HG02798 (cell line): ENCODE data around the gene GNAO1.

Experiments
- ATAC-seq: cut with Tn5 transposase; IDR thresholded peaks from one replicate; pipeline ENCODE4 v1.9.1; 2021; ENCODE audit warnings: mild to moderate bottlenecking; ENCODE audit not compliant: unreplicated experiment, poor library complexity

GNAO1 gene

DNA sequence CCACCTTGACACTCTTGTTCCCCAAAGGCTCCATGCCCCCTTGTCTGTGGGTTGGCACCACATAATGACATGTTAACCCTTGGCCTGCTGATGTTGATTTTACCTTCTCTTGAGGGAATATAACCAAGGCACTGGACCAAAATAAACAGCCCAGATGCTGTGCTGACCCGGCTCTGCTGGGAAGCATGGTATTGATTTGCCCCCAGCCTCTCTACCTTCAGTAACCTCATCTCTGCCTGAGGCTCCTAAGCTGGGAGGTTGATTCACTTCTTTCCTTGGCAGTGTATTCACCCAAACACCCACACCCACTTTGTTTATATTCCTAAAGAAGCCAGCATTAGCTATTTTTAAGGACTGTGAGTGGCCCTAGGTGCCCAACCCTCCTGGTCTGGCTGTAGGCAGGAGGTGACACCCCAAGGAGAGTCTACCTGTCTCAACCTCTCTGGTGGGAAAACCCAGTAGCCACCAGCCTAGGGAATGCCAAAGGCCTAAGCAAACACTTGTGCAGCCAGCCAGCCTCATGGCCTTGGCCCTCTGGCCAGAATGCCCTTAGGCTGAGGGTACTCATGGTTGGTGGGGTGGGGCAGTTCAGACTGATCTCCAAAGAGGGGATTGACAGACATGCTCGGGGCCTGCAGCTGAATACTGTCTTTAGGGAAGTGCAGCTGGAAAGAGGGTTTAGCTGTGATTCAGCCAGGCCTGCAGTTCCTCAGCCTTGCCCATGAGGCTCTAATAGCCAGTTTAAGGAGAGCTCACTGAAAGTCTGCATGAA lies 42.7 kb downstream of the GNAO1 start:
- no peak for ATAC-seq

- no peak for ATAC-seq
Observed at GRCh38 chr16:56234737-56235136, 43.4 kb downstream of the GNAO1 start.

DNA sequence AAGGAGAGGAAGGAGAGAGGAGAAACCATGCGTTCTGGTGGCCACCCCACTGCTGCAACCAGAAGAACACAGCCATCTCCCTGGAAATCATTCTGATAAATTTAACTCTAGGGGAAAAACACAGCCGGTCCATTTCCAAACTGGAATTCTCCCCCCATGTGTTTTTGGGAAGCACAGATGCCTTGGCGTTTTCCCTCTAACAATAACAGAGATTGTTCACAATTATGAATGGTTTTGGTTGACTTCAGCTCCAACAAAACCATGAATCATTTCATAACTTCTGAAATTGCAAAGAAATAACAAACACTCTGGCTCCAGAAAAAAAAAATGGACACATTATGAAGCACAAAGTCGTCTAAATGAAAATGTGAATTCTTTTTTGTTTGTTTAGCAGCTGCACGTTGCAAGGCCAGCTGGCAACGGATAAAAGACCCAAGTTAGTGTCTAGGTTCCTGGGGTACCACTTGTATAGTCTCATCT lies 46.2 kb downstream of the GNAO1 start:
- ATAC-seq: no peak

DNA sequence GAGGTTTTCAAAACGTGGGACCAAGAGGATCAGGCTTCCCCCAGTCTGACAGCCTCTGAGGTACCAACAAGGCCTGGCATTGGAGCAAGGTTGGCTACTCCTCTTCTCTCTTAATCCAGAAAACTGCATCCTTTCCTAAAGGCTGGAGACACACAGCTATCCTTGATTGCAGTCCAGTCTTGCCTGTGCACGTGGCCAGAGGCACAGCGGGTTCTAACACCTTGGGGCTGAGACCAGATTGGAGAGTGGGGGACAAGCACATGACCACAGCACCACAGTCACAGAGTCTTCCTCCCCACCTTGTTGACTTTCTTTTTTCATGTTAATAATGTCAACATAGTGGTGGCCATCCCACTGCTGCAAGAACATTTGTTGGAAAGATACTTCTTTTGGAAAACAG lies 46.9 kb downstream of the GNAO1 start:
- no peak for ATAC-seq

- no peak for ATAC-seq
Observed at GRCh38 chr16:56241596-56241995, 50.3 kb downstream of the GNAO1 start.

GRCh38 chr16:56242740-56243139 lies 51.5 kb downstream of the GNAO1 start:
- no peak for ATAC-seq

GRCh38 chr16:56244612-56245011 lies 53.3 kb downstream of the GNAO1 start:
- ATAC-seq: no peak

GRCh38 chr16:56245197-56245596 lies 53.9 kb downstream of the GNAO1 start:
- no peak for ATAC-seq

GRCh38 chr16:56246051-56246817 lies 54.9 kb downstream of the GNAO1 start:
- ATAC-seq: no peak

DNA sequence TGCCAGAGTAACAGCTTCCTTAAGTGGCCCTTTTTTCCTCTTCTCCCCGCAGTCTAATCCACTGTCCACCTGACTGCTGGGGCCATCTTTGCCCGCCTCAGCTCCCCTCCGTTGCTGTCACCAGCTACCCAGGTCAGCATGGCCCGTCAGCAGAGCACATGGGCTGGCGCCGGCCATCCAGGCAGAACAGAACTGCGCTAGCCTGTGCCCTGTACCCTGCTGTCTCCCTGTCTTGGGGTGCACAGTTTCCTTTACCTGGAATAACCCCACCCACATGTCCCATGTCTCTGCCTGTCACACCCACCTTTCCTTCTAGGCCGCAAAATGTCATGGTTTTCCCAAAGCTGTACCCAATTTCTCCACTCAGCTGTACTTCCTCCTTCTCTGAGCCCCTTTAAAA lies 55.7 kb downstream of the GNAO1 start:
- no peak for ATAC-seq

- ATAC-seq: no peak
Observed at GRCh38 chr16:56247808-56248207, 56.5 kb downstream of the GNAO1 start.

- ATAC-seq: no peak
Observed at GRCh38 chr16:56252835-56253234, 61.5 kb downstream of the GNAO1 start.

DNA sequence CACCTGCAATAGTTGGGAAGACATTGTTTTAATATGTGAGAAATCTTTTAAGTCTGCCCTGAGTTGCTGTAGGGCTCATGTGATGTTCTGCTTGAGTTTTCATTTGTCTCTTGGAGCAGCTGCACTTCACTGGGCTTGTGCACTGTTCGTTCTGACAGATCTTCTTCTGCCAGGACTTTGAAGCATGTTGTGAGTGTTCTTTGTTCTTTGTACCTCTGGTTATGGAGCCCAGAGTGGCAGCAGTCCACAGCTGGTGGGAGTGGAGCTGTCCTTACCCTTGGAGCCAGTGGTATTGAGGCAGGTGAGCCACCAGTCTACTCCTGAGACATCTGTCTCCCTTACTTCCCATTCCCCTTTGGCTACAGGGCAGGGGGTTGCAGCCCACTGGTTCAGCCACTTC lies 64.6 kb downstream of the GNAO1 start:
- ATAC-seq: no peak

- no peak for ATAC-seq
Observed at GRCh38 chr16:56257239-56257638, 66.0 kb downstream of the GNAO1 start.

- no peak for ATAC-seq
Observed at GRCh38 chr16:56257666-56258342, 66.5 kb downstream of the GNAO1 start.

DNA sequence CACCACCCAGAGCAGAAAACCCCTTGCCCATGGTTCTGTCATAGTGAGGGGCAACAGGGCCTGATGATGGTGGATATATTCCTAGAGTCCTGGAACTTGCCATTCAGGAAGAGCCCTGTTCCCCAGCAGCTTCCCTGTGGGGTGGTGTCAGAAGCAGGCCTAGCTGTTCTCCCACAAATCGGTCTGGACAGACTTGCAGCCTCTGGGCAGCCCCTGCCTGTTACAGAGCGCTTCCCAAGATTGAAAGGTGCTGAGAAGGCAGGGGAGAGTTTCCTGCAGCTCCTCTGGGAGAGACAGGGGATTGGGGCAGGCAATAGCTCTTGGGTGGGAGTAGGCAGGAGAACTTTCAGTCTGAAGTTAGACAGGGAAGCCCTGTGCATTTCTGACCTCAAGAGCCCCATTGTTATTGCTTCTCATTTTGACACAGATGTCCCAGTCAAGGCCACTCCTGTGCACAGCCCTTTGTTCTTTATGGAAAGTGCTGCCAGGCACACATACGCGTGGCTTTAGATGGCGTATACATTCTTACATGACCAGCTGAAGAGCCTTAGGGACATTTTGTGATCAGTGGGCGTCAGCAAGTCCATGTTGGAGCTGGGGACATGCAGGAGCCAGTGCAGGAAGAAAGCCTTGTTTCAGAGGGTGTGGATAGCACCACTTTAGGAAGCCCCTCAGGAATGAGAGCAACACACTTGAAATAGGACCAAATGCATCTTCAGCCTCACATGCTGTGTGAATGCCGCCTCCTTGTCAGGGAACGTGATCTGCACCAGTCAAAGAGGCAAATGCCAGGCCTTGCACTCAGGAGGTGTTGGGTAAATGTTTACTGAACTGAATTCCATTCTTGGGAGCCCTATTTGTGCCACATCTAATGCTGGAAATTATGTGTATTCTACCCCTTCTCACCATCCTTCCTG lies 67.5 kb downstream of the GNAO1 start:
- ATAC-seq: no peak

DNA sequence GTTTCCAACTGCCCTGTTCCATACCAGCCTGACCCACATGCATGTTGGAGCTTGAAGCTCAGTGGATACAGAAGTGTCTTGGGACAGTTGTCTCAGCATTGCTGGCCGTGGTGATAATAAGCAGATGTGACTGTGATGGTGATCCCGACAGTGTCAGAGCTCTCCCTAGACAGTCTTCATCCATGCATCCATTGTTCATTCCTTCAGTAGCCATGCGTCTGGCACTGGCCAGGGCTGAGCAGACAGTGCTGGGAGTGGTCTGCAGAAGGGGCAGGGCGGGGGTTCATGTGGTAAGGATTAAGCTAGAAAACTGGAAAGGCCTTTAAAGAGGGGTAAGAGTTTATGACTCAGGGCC lies 68.1 kb downstream of the GNAO1 start:
- ATAC-seq: no peak

GRCh38 chr16:56260378-56261160 lies 69.3 kb downstream of the GNAO1 start:
- no peak for ATAC-seq

- ATAC-seq: no peak
Observed at GRCh38 chr16:56261656-56262055, 70.4 kb downstream of the GNAO1 start.
